GM12878 (cell line): ENCODE data around the gene NECTIN1. TPM values are rescaled to one million over a fixed set of nuclear protein-coding genes. Genes with fewer than 3 reads are reported as not detected.
A peak's percentile ranks its signal among the peaks of the same experiment; 100 is the strongest.

ENCODE experiments used
- ATAC-seq: fragments of 200-7000 bp; cut with Tn5 transposase; 3 replicates; pipeline ENCODE4 v1.9.1; 2020; ENCODE audit warnings: mild to moderate bottlenecking, moderate library complexity
- BruUV-seq: library from RNA; stranded (reverse); fragments of 400-500 nt; replicated peaks from 2 replicates; lab custom pipeline; 2021; lab: Mats Ljungman, UMichigan
- CTCF ChIA-PET: fragments of 300-600 bp; sonication (Branson Sonifier 250); formaldehyde crosslinking; extraction: SDS; loops from one replicate; lab custom pipeline; 2021; ENCODE audit warnings: inconsistent platforms; lab: Yijun Ruan, JAX
- POLR2A ChIA-PET: fragments of 350-600 bp; formaldehyde crosslinking; extraction: SDS; loops from one replicate; lab custom pipeline; 2021; ENCODE audit warnings: inconsistent platforms; lab: Charles Lee
- RAD21 ChIA-PET: fragments of 300-600 bp; sonication (Branson Sonifier 250); formaldehyde crosslinking; loops from one replicate; lab custom pipeline; 2023; ENCODE audit warnings: antibody characterized with exemption; ENCODE audit not compliant: unreplicated experiment; lab: Charles Lee
- SMC1A ChIA-PET: fragments of 300-600 bp; sonication (Branson Sonifier 250); formaldehyde crosslinking; loops from one replicate; lab custom pipeline; 2023; ENCODE audit not compliant: unreplicated experiment, uncharacterized antibody; lab: Charles Lee
- DNase-seq: peaks from one replicate; pipeline ENCODE4 v3.0.0-alpha.2; 2011; ENCODE audit warnings: low read depth, low spot score
- FAIRE-seq: peaks from 3 replicates; lab custom pipeline; 2011; peaks lifted over from hg19 to GRCh38; lab: Jason Lieb, UNC
- H2AFZ ChIP-seq: 2 replicates; pipeline ENCODE4 v1.6.0; 2011; ENCODE audit warnings: low read depth, low read length, control low read depth; ENCODE audit not compliant: control insufficient read depth
- H3K27ac ChIP-seq: 2 replicates; pipeline ENCODE4 v1.5.1; 2011; ENCODE audit warnings: control low read depth; ENCODE audit not compliant: control insufficient read depth, insufficient read depth
- H3K27me3 ChIP-seq, 2 experiments: replicated peaks in 1 of 2; 2 replicates each; pipeline versions ENCODE4 v1.6.0 to v1.6.1; 2011; ENCODE audit warnings: low read length in 1 of 2; ENCODE audit not compliant: control insufficient read depth in 2 of 2, insufficient read depth in 2 of 2
- H3K36me3 ChIP-seq, 2 experiments: 2 replicates each; pipeline ENCODE4 v1.5.1; 2011; ENCODE audit warnings: low read length in 1 of 2; ENCODE audit not compliant: control insufficient read depth in 2 of 2, insufficient read depth in 2 of 2
- H3K4me1 ChIP-seq: 2 replicates; pipeline ENCODE4 v1.6.1; 2011; ENCODE audit warnings: mild to moderate bottlenecking, low read length, moderate library complexity, mixed read lengths; ENCODE audit not compliant: control insufficient read depth, insufficient read depth
- H3K4me2 ChIP-seq: 2 replicates; pipeline ENCODE4 v1.6.0; 2011; ENCODE audit warnings: control low read depth; ENCODE audit not compliant: control insufficient read depth, insufficient read depth
- H3K4me3 ChIP-seq: fragments of 200-600 bp; sonication (generic); 2 replicates; pipeline ENCODE4 v1.5.1; 2016
- H3K79me2 ChIP-seq: 2 replicates; pipeline ENCODE4 v1.6.0; 2011; ENCODE audit warnings: low read length; ENCODE audit not compliant: control insufficient read depth, insufficient read depth
- H3K9ac ChIP-seq: 2 replicates; pipeline ENCODE4 v1.8.0; 2011; ENCODE audit warnings: low read length, control low read depth, mixed read lengths; ENCODE audit not compliant: control insufficient read depth, insufficient read depth
- H3K9me3 ChIP-seq: replicated peaks from 3 replicates; pipeline ENCODE4 v1.5.1; 2011; ENCODE audit warnings: mild to moderate bottlenecking, low read length; ENCODE audit not compliant: control insufficient read depth, insufficient read depth
- H4K20me1 ChIP-seq: 2 replicates; pipeline ENCODE4 v1.6.0; 2011; ENCODE audit not compliant: control insufficient read depth, insufficient read depth
- CHD2 ChIP-seq: IDR thresholded peaks from 2 replicates; pipeline ENCODE4 v1.6.1; 2011; ENCODE audit warnings: low read depth, low read length, improper control_type of control experiment, borderline replicate concordance
- MEF2A ChIP-seq: IDR thresholded peaks from 2 replicates; pipeline ENCODE4 v1.6.1; 2011; ENCODE audit warnings: low read depth, mild to moderate bottlenecking, low read length, moderate library complexity; ENCODE audit not compliant: insufficient read depth
- MTA2 ChIP-seq: fragments of 450-650 bp; IDR thresholded peaks from 2 replicates; pipeline ENCODE4 v1.6.1; 2016; ENCODE audit warnings: low read depth, mild to moderate bottlenecking, moderate library complexity
- POLR2AphosphoS5 ChIP-seq: IDR thresholded peaks from 2 replicates; pipeline ENCODE4 v1.6.1; 2011; ENCODE audit warnings: mild to moderate bottlenecking, low read length, inconsistent platforms
- SIX5 ChIP-seq: IDR thresholded peaks from 2 replicates; pipeline ENCODE4 v1.6.1; 2011; ENCODE audit warnings: mild to moderate bottlenecking, low read depth, low read length, moderate library complexity; ENCODE audit not compliant: severe bottlenecking
- SMAD5 ChIP-seq: IDR thresholded peaks from 2 replicates; pipeline ENCODE4 v1.6.1; 2016; ENCODE audit warnings: antibody characterized with exemption, low read depth
- SREBF2 ChIP-seq: IDR thresholded peaks from 2 replicates; pipeline ENCODE4 v1.6.1; 2012; ENCODE audit warnings: mild to moderate bottlenecking, low read length
- SUPT20H ChIP-seq: IDR thresholded peaks from 2 replicates; pipeline ENCODE4 v1.6.1; 2011; ENCODE audit warnings: low read depth, mild to moderate bottlenecking, low read length, moderate library complexity, borderline replicate concordance; ENCODE audit not compliant: control insufficient read depth
- TCF12 ChIP-seq: IDR thresholded peaks from 2 replicates; pipeline ENCODE4 v1.6.1; 2011; ENCODE audit warnings: low read depth, mild to moderate bottlenecking, low read length
- WGBS: methylation state at CpG from one replicate; pipeline ENCODE4 v1.1.6; 2016; ENCODE audit warnings: low lambda C conversion rate; ENCODE audit not compliant: insufficient replicate concordance, insufficient coverage; ENCODE audit errors: missing lambda C conversion rate; 5-methylcytosine and 5-hydroxymethylcytosine counted together
- in situ Hi-C: fragments of 300-500 bp; cut with MboI; formaldehyde crosslinking; loops from 9 replicates; pipeline ENCODE4 v1.14.3; 2018; ENCODE audit warnings: mixed read lengths
- intact Hi-C: fragments of 100-400 bp; cut with micrococcal nuclease; formaldehyde crosslinking; loops from one replicate; pipeline ENCODE4 v1.14.2; 2022; ENCODE audit not compliant: unreplicated experiment
- polyA plus RNA-seq, 11 experiments: library from polyadenylated mRNA; depleted of rRNA in 4 of 11; unstranded in 6 of 11; stranded (reverse) in 5 of 11; fragments of >200 nt; fragmentation: Nextera tagmentation in 4 of 11; fragmentation: Illumina TruSeq in 1 of 11; extraction: Ambion mirVana in 4 of 11; extraction: Trizol in 1 of 11; gene quantifications; 1 replicate in 1 of 11; 2 replicates in 10 of 11; pipeline versions ENCODE4 v1.2.1 to v1.2.3, GENCODE V29; 2011 to 2016; ENCODE audit warnings: inconsistent platforms in 2 of 11, missing spikeins in 2 of 11, low read depth in 1 of 11
- total RNA-seq, 4 experiments: library from RNA; depleted of rRNA in 3 of 4; stranded (reverse); fragments of >200 nt in 3 of 4; fragmentation: Illumina TruSeq in 1 of 4; extraction: Trizol in 1 of 4; gene quantifications; 2 replicates each; pipeline versions ENCODE4 v1.2.1 to v1.2.3, GENCODE V29; 2013 to 2021

Gene NECTIN1
- total and polyA plus RNA-seq, 10 of the 15 experiments (the other 5 are each of a cell fraction or from before 2014, with no cell fraction given) = 0.97 to 9.2 (median 2.3) TPM

DNA sequence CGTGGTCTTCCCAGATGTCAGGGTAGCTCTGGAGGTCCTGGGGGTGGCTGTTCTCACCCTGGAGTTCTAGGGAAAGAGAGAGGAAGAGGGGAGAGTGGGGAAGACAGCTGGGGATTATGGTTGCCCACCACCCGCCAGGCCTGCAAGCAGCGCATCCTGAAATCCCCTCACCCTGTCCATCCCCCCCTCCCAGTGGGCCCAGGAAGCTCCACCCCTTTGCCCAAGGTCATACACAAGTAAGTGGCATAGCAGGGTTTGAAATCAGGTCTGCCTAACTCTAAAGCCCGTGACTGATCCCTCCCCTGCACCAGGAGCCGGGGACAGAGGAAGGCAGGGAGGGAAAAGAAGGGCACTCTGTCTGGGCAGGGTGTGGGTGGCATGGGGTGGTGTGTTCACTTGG lies 105.3 kb downstream of the NECTIN1 start:
- Histone ChIP-seq H3K9ac (no peak overlapping the region), H3K4me1 (no peaks in the 10 kb centered on the region), H3K27me3 (peaks cover 0 to 3% of the 10 kb centered on the region in 2 experiments; a peak in 3 of 4 replicates), H3K4me3 (no peak overlapping the region), H3K4me2 (no peak overlapping the region), H4K20me1 (no peaks in the 10 kb centered on the region), H3K9me3 (no peaks in the 10 kb centered on the region), H3K79me2 (no peaks in the 10 kb centered on the region), H2AFZ (no peak overlapping the region), H3K27ac (no peak overlapping the region)
- WGBS = 5% methylated on average over 5 of the region's 5 CpGs
- POLR2A ChIA-PET = no interaction called here
- in situ Hi-C loops = no loop called here
- no TSS peak for BruUV-seq
- peak; percentile 37 for ATAC-seq
- intact Hi-C loops = no loop called here
- no peak for FAIRE-seq
- CTCF ChIA-PET = interaction anchor here (0.6 to 2.0 kb wide), 6 partner anchors 8 to 687 kb away, joined by 3 to 7 read pairs (median 4); no protein-coding TSS in a partner anchor
- TF ChIP-seq CHD2 (no peak), SREBF2 (no peak), SMAD5 (no peak), MTA2 (no peak), SUPT20H (no peak), SIX5 (no peak), TCF12 (no peak), POLR2AphosphoS5 (no peak), MEF2A (no peak)
- TF ChIP-seq, all 136 proteins: peak for 0
- no peak for DNase-seq
- no peaks in the 10 kb centered on the region for H3K36me3 ChIP-seq
- RAD21 ChIA-PET = no interaction called here
- SMC1A ChIA-PET = interaction anchor here (0.5 kb wide), 1 partner anchor 103 kb away, joined by 3 read pairs; no protein-coding TSS in a partner anchor
